Stimulated activated naive CD8-positive, alpha-beta T cell treated with anti-CD3 and anti-CD28 coated beads, Interleukin-15, amount 100 ng/mL, for 72 hours (primary cell): ENCODE data around the gene SLK.

Source experiments
- ATAC-seq: fragments of 150-1000 bp; cut with Tn5 transposase; 2 replicates; pipeline ENCODE4 v1.10.0; 2021; ENCODE audit warnings: mild to moderate bottlenecking, moderate library complexity
- DNase-seq, 2 donors: peaks; one replicate each; pipeline ENCODE4 v3.0.0; 2021 to 2022
- H3K27ac Mint-ChIP-seq, 2 donors: one replicate each; pipeline ENCODE4 v1.8.0; 2022; ENCODE audit warnings: mild to moderate bottlenecking in 2 of 2, mixed read lengths in 2 of 2, moderate library complexity in 2 of 2
- H3K27me3 Mint-ChIP-seq: one replicate; pipeline ENCODE4 v1.8.0; 2022; ENCODE audit warnings: mixed read lengths
- H3K4me1 Mint-ChIP-seq: one replicate; pipeline ENCODE4 v1.8.0; 2022; ENCODE audit warnings: mild to moderate bottlenecking, mixed read lengths
- H3K4me3 Mint-ChIP-seq, 2 donors: one replicate each; pipeline ENCODE4 v1.8.0; 2022; ENCODE audit warnings: mild to moderate bottlenecking in 2 of 2, mixed read lengths in 2 of 2, moderate library complexity in 1 of 2
- H3K9me3 Mint-ChIP-seq, 2 donors: one replicate each; pipeline ENCODE4 v1.8.0; 2022; ENCODE audit warnings: mixed read lengths in 2 of 2

Gene SLK

GRCh38 chr10:103932271-103932670 is 34.7 kb upstream of the SLK start:
- no peak for DNase-seq
- no peak for ATAC-seq
- H3K9me3 Mint-ChIP-seq = no peaks in the 10 kb centered on the region
- H3K27ac Mint-ChIP-seq = peak overlapping the region in 1 of 2 donors; percentile 83
- no peaks in the 10 kb centered on the region for H3K4me1 Mint-ChIP-seq
- no peaks in the 10 kb centered on the region for H3K27me3 Mint-ChIP-seq
- H3K4me3 Mint-ChIP-seq = no peak overlapping the region

GRCh38 chr10:103932971-103933370 is 34.0 kb upstream of the SLK start:
- no peak for ATAC-seq
- Mint-ChIP-seq H3K27me3 (no peaks in the 10 kb centered on the region), H3K27ac (no peak overlapping the region), H3K4me1 (no peaks in the 10 kb centered on the region), H3K4me3 (no peak overlapping the region), H3K9me3 (no peaks in the 10 kb centered on the region)
- DNase-seq = no peak

- ATAC-seq = no peak
- H3K27ac Mint-ChIP-seq = no peak overlapping the region
- H3K4me3 Mint-ChIP-seq = no peak overlapping the region
- no peak for DNase-seq
- H3K4me1 Mint-ChIP-seq = no peaks in the 10 kb centered on the region
- H3K9me3 Mint-ChIP-seq = no peaks in the 10 kb centered on the region
- no peaks in the 10 kb centered on the region for H3K27me3 Mint-ChIP-seq
These were observed 33.3 kb upstream of the SLK start for GRCh38 chr10:103933557-103934121.

- Mint-ChIP-seq H3K4me1 (no peaks in the 10 kb centered on the region), H3K4me3 (no peak overlapping the region), H3K27me3 (no peaks in the 10 kb centered on the region), H3K27ac (no peak overlapping the region), H3K9me3 (no peaks in the 10 kb centered on the region)
- DNase-seq = no peak
- ATAC-seq = no peak
These were observed 32.6 kb upstream of the SLK start for GRCh38 chr10:103934308-103934707.

- Mint-ChIP-seq H3K4me3 (no peak overlapping the region), H3K27me3 (no peaks in the 10 kb centered on the region), H3K9me3 (no peaks in the 10 kb centered on the region), H3K4me1 (no peaks in the 10 kb centered on the region), H3K27ac (no peak overlapping the region)
- ATAC-seq (no peak), DNase-seq (no peak)
These were observed 30.9 kb upstream of the SLK start for GRCh38 chr10:103936022-103936421.

- no peak for ATAC-seq
- Mint-ChIP-seq H3K9me3 (no peaks in the 10 kb centered on the region), H3K27me3 (no peaks in the 10 kb centered on the region), H3K4me1 (no peaks in the 10 kb centered on the region), H3K27ac (no peak overlapping the region), H3K4me3 (no peak overlapping the region)
- DNase-seq = no peak
These were observed 27.4 kb upstream of the SLK start for GRCh38 chr10:103939522-103939921.

GRCh38 chr10:103941801-103942200 is 25.1 kb upstream of the SLK start:
- Mint-ChIP-seq H3K27me3 (no peaks in the 10 kb centered on the region), H3K9me3 (no peaks in the 10 kb centered on the region), H3K27ac (no peak overlapping the region), H3K4me3 (no peak overlapping the region), H3K4me1 (peaks cover 2% of the 10 kb centered on the region)
- DNase-seq (no peak), ATAC-seq (no peak)

- Mint-ChIP-seq H3K27ac (no peak overlapping the region), H3K27me3 (no peaks in the 10 kb centered on the region), H3K9me3 (no peaks in the 10 kb centered on the region), H3K4me1 (peaks cover 11% of the 10 kb centered on the region), H3K4me3 (no peak overlapping the region)
- DNase-seq (no peak), ATAC-seq (no peak)
These were observed 24.1 kb upstream of the SLK start for GRCh38 chr10:103942866-103943265.

- Mint-ChIP-seq H3K9me3 (no peaks in the 10 kb centered on the region), H3K27ac (no peak overlapping the region)
These were observed 19.0 kb upstream of the SLK start for GRCh38 chr10:103947799-103948516.

GRCh38 chr10:103949728-103950127 is 17.2 kb upstream of the SLK start:
- H3K27ac Mint-ChIP-seq = no peak overlapping the region
- no peak for DNase-seq
- H3K4me1 Mint-ChIP-seq = peaks cover 14% of the 10 kb centered on the region
- H3K27me3 Mint-ChIP-seq = no peaks in the 10 kb centered on the region
- no peak for ATAC-seq
- no peaks in the 10 kb centered on the region for H3K9me3 Mint-ChIP-seq
- H3K4me3 Mint-ChIP-seq = no peak overlapping the region

More at GRCh38 chr10:103947799-103948516, 19.0 kb upstream of the SLK start:
- Mint-ChIP-seq H3K27me3 (no peaks in the 10 kb centered on the region), H3K4me3 (no peak overlapping the region), H3K4me1 (peaks cover 14% of the 10 kb centered on the region)
- DNase-seq (no peak), ATAC-seq (no peak)

- H3K4me1 Mint-ChIP-seq = peaks cover 14% of the 10 kb centered on the region
- no peaks in the 10 kb centered on the region for H3K27me3 Mint-ChIP-seq
- no peak for DNase-seq
- no peak overlapping the region for H3K4me3 Mint-ChIP-seq
- no peak overlapping the region for H3K27ac Mint-ChIP-seq
- no peak for ATAC-seq
- peaks cover 0 to 7% of the 10 kb centered on the region in 2 donors for H3K9me3 Mint-ChIP-seq
These were observed 15.8 kb upstream of the SLK start for GRCh38 chr10:103951183-103951582.

GRCh38 chr10:103951942-103952341 is 15.0 kb upstream of the SLK start:
- DNase-seq (no peak), ATAC-seq (no peak)
- peaks cover 0 to 7% of the 10 kb centered on the region in 2 donors for H3K9me3 Mint-ChIP-seq
- H3K4me1 Mint-ChIP-seq = peaks cover 11% of the 10 kb centered on the region
- H3K27ac Mint-ChIP-seq = no peak overlapping the region
- H3K27me3 Mint-ChIP-seq = no peaks in the 10 kb centered on the region
- no peak overlapping the region for H3K4me3 Mint-ChIP-seq

GRCh38 chr10:103954543-103954942 is 12.4 kb upstream of the SLK start:
- Mint-ChIP-seq H3K27me3 (no peaks in the 10 kb centered on the region), H3K4me1 (no peaks in the 10 kb centered on the region), H3K9me3 (peaks cover 0 to 7% of the 10 kb centered on the region in 2 donors), H3K27ac (no peak overlapping the region), H3K4me3 (no peak overlapping the region)
- ATAC-seq (no peak), DNase-seq (no peak)

GRCh38 chr10:103958996-103959395 is 7.9 kb upstream of the SLK start:
- DNase-seq (no peak), ATAC-seq (no peak)
- H3K9me3 Mint-ChIP-seq = peaks cover 0 to 7% of the 10 kb centered on the region in 2 donors
- H3K4me3 Mint-ChIP-seq = no peak overlapping the region
- H3K27me3 Mint-ChIP-seq = no peaks in the 10 kb centered on the region
- no peaks in the 10 kb centered on the region for H3K4me1 Mint-ChIP-seq
- H3K27ac Mint-ChIP-seq = no peak overlapping the region

GRCh38 chr10:103960103-103960502 is 6.8 kb upstream of the SLK start:
- H3K4me1 Mint-ChIP-seq = no peaks in the 10 kb centered on the region

GRCh38 chr10:103967448-103968071 is 620 bp downstream of the SLK start:
- Mint-ChIP-seq H3K4me3 (peak overlapping the region; percentile 97 to 98), H3K9me3 (no peaks in the 10 kb centered on the region), H3K4me1 (peaks cover 37% of the 10 kb centered on the region), H3K27ac (peak overlapping the region; percentile 91 to 93), H3K27me3 (no peaks in the 10 kb centered on the region)
- DNase-seq (peak; percentile 14 to 48), ATAC-seq (peak; percentile 58)

More at GRCh38 chr10:103960103-103960502, 6.8 kb upstream of the SLK start:
- H3K27ac Mint-ChIP-seq = no peak overlapping the region
- no peak for ATAC-seq
- no peak for DNase-seq
- no peak overlapping the region for H3K4me3 Mint-ChIP-seq
- no peaks in the 10 kb centered on the region for H3K27me3 Mint-ChIP-seq
- H3K9me3 Mint-ChIP-seq = peaks cover 0 to 5% of the 10 kb centered on the region in 2 donors
